T-helper 2 cell treated with Interferon-gamma antibody and Interleukin-4, amounts not matched to agents 5 μg/mL and 100 μg/mL, for 36 hours (primary cell): ENCODE measurements around the gene RBM17.
"Not testable (repeated sequence)": the region's sequence is repeated elsewhere in the genome, so short reads cannot be mapped to it uniquely, and the experiment has no call there.

Experiments
- DNase-seq: peaks from one replicate; pipeline ENCODE4 v3.0.0; 2021; ENCODE audit warnings: low spot score
- H3K27ac Mint-ChIP-seq: one replicate; pipeline ENCODE4 v1.8.0; 2021; ENCODE audit warnings: mild to moderate bottlenecking, mixed read lengths
- H3K27me3 Mint-ChIP-seq: one replicate; pipeline ENCODE4 v1.8.0; 2021; ENCODE audit warnings: low read depth, mixed read lengths
- H3K36me3 Mint-ChIP-seq: one replicate; pipeline ENCODE4 v1.8.0; 2021; ENCODE audit warnings: low read depth, mixed read lengths
- H3K4me1 Mint-ChIP-seq: one replicate; pipeline ENCODE4 v1.8.0; 2021; ENCODE audit warnings: low read depth, mixed read lengths
- H3K4me3 Mint-ChIP-seq: one replicate; pipeline ENCODE4 v1.8.0; 2022; ENCODE audit warnings: mild to moderate bottlenecking, moderate library complexity, mixed read lengths
- H3K9me3 Mint-ChIP-seq: one replicate; pipeline ENCODE4 v1.8.0; 2021; ENCODE audit warnings: mixed read lengths

RBM17 gene

GRCh38 chr10:6135589-6136168 is 46.8 kb downstream of the RBM17 start:
- no peaks in the 10 kb centered on the region for H3K36me3 Mint-ChIP-seq
- peak overlapping the region; percentile 31 for H3K4me3 Mint-ChIP-seq
- H3K27me3 Mint-ChIP-seq = peaks cover 16% of the 10 kb centered on the region
- H3K27ac Mint-ChIP-seq = no peak overlapping the region
- H3K4me1 Mint-ChIP-seq = peaks cover 42% of the 10 kb centered on the region
- H3K9me3 Mint-ChIP-seq = no peaks in the 10 kb centered on the region
- DNase-seq = no peak

DNA sequence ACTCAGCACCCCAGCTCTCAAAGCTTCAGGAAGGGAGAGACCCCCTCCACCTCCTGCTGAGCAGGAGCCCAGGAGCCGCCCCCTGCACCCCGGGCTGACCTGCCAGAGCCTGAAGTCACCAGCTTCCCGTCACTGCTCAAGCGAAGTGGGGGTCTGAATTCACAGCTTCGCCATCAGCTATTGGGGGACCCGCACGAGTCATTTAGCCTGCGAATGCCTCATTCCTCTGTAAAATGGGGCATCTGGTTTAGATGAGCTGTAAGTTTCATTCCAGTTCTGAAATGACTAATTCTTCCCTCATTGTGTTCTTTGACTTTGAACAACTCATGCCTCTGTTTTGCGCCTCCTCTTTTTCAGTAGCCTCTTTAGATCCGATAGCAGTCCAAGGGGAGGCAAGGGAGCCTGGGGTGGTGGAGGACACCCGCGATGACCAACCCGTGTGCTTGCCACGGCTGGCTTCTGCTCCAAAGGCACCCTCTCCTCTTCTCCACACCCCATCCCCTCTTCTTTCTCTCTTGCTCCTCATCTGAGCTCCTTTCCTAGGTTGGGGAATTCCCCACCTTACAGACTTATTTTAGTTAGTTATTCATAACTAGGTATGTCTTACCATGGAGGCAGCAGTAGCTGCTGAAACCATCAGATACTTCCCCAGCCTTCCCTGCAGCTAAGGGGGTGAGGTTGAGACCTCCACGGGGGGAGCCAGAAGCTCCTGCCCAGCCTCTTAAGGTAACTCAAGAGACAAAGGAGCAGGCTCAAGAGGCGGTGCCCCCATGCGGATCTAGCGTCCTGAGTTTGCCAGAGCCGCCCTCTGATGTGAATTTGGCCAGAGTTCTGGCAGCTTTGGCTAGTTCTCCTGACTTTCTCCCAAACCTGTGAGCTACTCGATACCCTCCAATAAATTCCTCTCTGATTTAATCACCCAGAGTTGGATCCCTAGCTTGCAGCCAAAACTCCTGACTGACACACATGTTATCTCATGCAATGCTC is 47.7 kb downstream of the RBM17 start:
- peak; percentile 75 for DNase-seq
- Mint-ChIP-seq H3K36me3 (no peaks in the 10 kb centered on the region), H3K27ac (peak overlapping the region; percentile 68), H3K9me3 (no peaks in the 10 kb centered on the region), H3K4me3 (peak overlapping the region; percentile 31), H3K27me3 (peaks cover 16% of the 10 kb centered on the region), H3K4me1 (peaks cover 46% of the 10 kb centered on the region)

DNA sequence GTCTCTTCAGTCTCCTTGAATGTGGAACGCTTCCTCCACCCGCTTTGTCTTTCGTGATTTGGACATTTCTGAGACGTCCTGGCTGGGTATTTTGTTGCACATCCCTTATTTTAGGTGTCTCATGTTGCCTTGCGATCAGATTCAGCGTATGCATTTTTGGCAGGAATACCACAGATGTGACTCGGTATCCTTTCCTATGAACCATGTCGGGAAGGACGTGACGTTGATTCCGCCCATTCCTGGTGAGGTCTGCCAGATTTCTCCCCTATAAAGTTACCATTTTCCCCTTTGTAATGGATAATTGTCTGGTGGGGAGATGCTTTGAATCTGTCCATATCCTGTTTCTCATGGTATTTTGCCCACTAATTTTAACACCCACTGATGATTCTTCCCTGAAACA is 49.6 kb downstream of the RBM17 start:
- Mint-ChIP-seq H3K27ac (no peak overlapping the region), H3K27me3 (peaks cover 16% of the 10 kb centered on the region), H3K9me3 (no peaks in the 10 kb centered on the region), H3K36me3 (no peaks in the 10 kb centered on the region), H3K4me1 (peaks cover 55% of the 10 kb centered on the region), H3K4me3 (no peak overlapping the region)
- DNase-seq = no peak

DNA sequence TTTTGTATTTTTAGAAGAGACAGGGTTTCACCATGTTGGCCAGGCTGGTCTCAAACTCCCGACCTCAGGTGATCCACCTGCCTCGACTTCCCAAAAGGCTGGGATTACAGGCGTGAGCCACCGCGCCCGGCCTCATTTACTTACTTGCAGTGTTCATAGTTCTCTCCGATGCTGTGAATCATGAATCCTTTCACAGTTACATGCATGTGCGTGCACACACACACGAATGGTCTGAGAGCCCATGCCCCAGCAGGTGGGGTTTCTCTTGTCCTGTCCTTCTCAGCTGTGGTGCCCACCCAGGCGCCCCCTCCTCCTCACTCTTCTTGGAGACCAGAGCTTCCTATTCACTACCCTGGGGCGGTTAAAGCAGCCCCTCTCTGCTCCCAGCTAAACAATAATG is 50.6 kb downstream of the RBM17 start:
- Mint-ChIP-seq H3K27me3 (peaks cover 12% of the 10 kb centered on the region), H3K4me3 (no peak overlapping the region), H3K9me3 (no peaks in the 10 kb centered on the region), H3K4me1 (peaks cover 58% of the 10 kb centered on the region), H3K27ac (no peak overlapping the region), H3K36me3 (no peaks in the 10 kb centered on the region)
- no peak for DNase-seq

DNA sequence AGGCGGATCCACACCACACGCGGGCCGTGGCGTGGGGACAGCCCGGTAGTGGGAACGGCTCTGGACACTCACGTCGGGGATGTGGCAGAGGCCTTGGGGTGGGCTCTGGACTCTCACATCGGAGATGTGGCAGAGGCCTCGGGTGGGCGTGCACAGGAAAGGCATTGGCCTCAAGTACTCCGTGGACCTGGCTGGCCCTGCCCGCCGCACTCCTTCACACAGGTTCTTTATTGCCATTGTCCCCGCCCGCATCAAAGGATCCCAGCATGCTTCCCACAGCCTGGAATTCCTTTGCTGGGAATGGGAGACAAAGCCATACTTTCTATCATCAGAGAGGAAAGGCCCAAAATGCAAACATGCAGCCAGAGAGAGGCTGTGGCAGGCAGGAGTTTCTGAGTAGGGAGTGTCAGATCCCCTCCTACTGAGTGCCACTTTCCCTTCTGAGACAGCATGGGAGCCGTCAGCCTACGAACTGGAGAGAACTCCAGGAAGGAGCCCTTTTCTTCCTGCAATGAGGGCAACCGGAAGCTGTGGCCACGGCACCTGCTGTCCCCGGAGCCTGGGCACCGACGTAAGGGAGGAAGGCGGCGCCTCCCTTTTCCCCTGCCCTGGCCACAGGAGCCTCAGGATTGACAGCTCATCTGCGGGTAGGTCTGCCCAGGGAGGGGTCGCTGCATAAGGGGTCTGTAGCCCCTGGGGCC is 51.5 kb downstream of the RBM17 start:
- H3K4me1 Mint-ChIP-seq = peaks cover 53% of the 10 kb centered on the region
- peak overlapping the region; percentile 63 for H3K27ac Mint-ChIP-seq
- peak; percentile 49 for DNase-seq

DNA sequence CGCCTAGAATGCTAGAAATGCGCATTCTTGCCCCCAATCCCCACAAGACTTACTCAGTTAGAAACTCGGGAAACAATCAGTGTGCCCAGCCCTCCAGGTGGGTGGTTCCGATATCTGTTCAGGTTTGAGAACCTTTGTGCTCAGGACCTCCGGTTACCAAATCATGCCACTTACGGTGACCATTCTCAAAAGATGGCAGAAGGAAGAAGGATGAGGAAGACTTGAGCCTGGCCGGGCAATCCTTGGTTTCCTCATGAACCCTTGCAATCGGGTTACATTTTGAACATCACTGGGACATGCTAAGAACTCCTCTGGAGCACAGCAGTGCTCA is 52.1 kb downstream of the RBM17 start:
- Mint-ChIP-seq H3K27ac (peak overlapping the region; percentile 63), H3K9me3 (no peaks in the 10 kb centered on the region), H3K4me3 (peak overlapping the region; percentile 78), H3K27me3 (peaks cover 12% of the 10 kb centered on the region), H3K4me1 (peaks cover 50% of the 10 kb centered on the region), H3K36me3 (no peaks in the 10 kb centered on the region)
- DNase-seq = no peak

More for the DNA sequence above, 51.5 kb downstream of the RBM17 start:
- Mint-ChIP-seq H3K9me3 (no peaks in the 10 kb centered on the region), H3K4me3 (peak overlapping the region; percentile 78), H3K36me3 (no peaks in the 10 kb centered on the region), H3K27me3 (peaks cover 12% of the 10 kb centered on the region)

GRCh38 chr10:6141296-6142151 is 52.7 kb downstream of the RBM17 start:
- peak; percentile 49 for DNase-seq
- H3K4me1 Mint-ChIP-seq = peaks cover 52% of the 10 kb centered on the region
- peak overlapping the region; percentile 63 for H3K27ac Mint-ChIP-seq
- peak overlapping the region; percentile 78 for H3K4me3 Mint-ChIP-seq
- H3K36me3 Mint-ChIP-seq = peaks cover 1% of the 10 kb centered on the region
- H3K27me3 Mint-ChIP-seq = peaks cover 12% of the 10 kb centered on the region
- no peaks in the 10 kb centered on the region for H3K9me3 Mint-ChIP-seq

DNA sequence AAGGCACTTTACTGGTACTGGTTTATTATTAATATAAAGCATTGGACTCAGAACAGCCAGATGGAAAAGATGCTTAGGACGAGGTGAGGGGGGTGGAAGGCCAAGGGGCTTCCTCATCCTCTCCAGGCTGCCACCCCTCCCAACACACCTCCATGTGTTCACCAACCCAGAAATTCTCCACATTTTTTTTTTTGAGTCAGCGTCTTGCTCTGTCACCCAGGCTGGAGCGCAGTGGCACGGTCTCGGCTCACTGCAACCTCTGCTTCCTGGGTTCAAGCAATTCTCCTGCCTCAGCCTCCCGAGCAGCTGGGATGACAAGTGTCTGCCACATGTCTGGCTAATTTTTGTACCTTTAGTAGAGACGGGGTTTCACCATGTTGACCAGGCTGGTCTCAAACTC is 53.4 kb downstream of the RBM17 start:
- peaks cover 51% of the 10 kb centered on the region for H3K4me1 Mint-ChIP-seq

GRCh38 chr10:6142644-6143043 is 53.8 kb downstream of the RBM17 start:
- peaks cover 12% of the 10 kb centered on the region for H3K27me3 Mint-ChIP-seq
- no peak for DNase-seq
- H3K4me1 Mint-ChIP-seq = peaks cover 52% of the 10 kb centered on the region
- H3K9me3 Mint-ChIP-seq = no peaks in the 10 kb centered on the region
- no peak overlapping the region for H3K27ac Mint-ChIP-seq
- peaks cover 10% of the 10 kb centered on the region for H3K36me3 Mint-ChIP-seq
- no peak overlapping the region for H3K4me3 Mint-ChIP-seq

More for the DNA sequence above, 53.4 kb downstream of the RBM17 start:
- H3K36me3 Mint-ChIP-seq, H3K4me3 Mint-ChIP-seq, H3K27ac Mint-ChIP-seq, DNase-seq, H3K9me3 Mint-ChIP-seq: not testable (repeated sequence)
- peaks cover 12% of the 10 kb centered on the region for H3K27me3 Mint-ChIP-seq

GRCh38 chr10:6143181-6143580 is 54.3 kb downstream of the RBM17 start:
- H3K27ac Mint-ChIP-seq = no peak overlapping the region
- DNase-seq = no peak

GRCh38 chr10:6144406-6145165 is 55.8 kb downstream of the RBM17 start:
- Mint-ChIP-seq H3K27ac (peak overlapping the region; percentile 85), H3K27me3 (peaks cover 3% of the 10 kb centered on the region)

More at GRCh38 chr10:6143181-6143580, 54.3 kb downstream of the RBM17 start:
- Mint-ChIP-seq H3K27me3 (peaks cover 12% of the 10 kb centered on the region), H3K4me1 (peaks cover 58% of the 10 kb centered on the region), H3K4me3 (peak overlapping the region; percentile 80), H3K36me3 (peaks cover 11% of the 10 kb centered on the region), H3K9me3 (no peaks in the 10 kb centered on the region)

DNA sequence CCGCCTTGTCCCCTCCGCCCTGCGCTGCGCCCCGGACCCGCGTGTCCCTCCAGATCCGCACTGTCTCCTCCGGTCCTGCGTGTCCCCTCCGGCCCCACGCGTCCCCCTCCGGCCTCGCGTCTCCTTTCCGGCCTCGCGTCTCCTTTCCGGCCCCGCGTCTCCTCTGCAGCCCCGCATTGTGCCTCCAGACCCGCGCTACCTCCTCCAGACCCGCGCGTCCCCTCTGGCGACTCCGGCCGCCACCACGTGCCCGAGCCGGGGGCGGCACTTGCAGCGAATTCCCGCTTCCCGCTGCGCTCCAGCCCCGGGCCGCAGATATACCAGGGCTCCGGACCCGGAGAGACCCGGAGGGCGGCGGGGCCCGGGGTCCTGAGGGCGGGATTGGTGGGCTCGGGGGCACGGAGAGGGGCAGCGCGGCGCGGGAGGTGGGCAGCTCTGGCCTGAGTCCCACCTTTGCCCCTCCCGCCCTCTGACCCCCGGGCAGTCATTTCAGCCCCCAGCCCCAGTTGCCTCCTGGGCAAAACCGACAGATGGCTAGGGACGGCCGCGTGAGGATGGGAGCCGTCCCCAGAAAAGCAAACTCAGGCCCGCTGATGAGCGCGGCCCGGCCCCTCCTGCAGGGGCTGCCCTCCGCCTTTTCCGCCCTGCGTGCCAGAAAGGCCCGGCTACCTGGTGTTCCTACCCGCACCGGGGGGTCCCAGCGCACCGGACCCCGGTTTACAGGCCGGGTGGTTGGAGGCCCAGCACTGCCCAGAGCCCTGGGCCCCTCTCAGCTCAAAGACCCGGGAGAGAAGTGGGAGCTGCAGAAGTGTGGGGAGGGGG is 56.5 kb downstream of the RBM17 start:
- H3K27me3 Mint-ChIP-seq = no peaks in the 10 kb centered on the region
- H3K27ac Mint-ChIP-seq = peak overlapping the region; percentile 33
- H3K9me3 Mint-ChIP-seq = no peaks in the 10 kb centered on the region
- peaks cover 60% of the 10 kb centered on the region for H3K4me1 Mint-ChIP-seq
- H3K4me3 Mint-ChIP-seq = peak overlapping the region; percentile 79
- H3K36me3 Mint-ChIP-seq = peaks cover 20% of the 10 kb centered on the region
- no peak for DNase-seq

More at GRCh38 chr10:6144406-6145165, 55.8 kb downstream of the RBM17 start:
- Mint-ChIP-seq H3K4me1 (peaks cover 64% of the 10 kb centered on the region), H3K36me3 (peaks cover 15% of the 10 kb centered on the region), H3K9me3 (no peaks in the 10 kb centered on the region), H3K4me3 (peak overlapping the region; percentile 80)
- DNase-seq = peak; percentile 93
